GM18951 (cell line): ENCODE results near the gene RNF112.

ENCODE experiments used
- POLR2A ChIP-seq: IDR thresholded peaks from 4 replicates; pipeline ENCODE4 v1.6.1; 2011; ENCODE audit warnings: mild to moderate bottlenecking; ENCODE audit not compliant: insufficient read length, insufficient read depth; ENCODE audit errors: extremely low read depth
- in situ Hi-C: fragments of 300-500 bp; cut with MboI; formaldehyde crosslinking; loops from one replicate; pipeline ENCODE4 v1.12.0; 2022; ENCODE audit warnings: low sequenced_read_pairs, mixed read lengths, inconsistent platforms; ENCODE audit not compliant: unreplicated experiment

The RNF112 gene

DNA sequence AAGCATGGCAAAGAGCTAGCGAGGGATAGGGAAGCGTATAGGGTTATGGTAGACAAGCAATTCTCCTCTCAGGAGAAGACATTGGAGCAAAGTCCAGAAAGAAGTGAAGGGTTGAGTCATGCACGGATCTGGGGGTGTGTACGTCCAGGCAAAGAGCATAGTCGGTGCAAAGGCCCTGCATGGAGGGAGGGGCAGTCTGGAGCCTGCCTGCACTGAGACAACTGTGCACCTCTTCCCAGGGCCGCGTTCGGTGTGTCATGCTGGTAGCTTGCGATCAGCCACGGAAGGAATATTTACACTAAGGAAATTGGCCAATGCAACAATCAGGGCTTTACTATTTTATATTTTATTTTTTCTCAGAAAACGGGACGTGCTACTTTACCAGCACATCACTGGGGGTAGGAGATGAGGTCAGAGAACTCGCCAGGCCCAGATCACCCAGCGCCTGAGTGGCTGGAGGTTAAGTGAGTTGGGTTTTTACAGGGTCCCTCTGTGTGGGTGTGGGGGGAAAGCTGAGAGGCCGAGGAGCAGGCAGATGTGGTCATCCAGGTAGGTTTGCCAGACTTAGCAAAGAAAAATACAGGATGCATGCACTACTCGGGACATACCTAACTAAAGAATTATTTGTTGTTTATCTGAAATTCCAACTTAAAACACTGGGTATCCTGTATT, 41.8 kb upstream of the RNF112 start:
- in situ Hi-C loops = loop anchor here (25.0 kb wide), 1 partner anchor 393 kb away; no protein-coding TSS in a partner anchor
- no peak for TF ChIP-seq POLR2A

DNA sequence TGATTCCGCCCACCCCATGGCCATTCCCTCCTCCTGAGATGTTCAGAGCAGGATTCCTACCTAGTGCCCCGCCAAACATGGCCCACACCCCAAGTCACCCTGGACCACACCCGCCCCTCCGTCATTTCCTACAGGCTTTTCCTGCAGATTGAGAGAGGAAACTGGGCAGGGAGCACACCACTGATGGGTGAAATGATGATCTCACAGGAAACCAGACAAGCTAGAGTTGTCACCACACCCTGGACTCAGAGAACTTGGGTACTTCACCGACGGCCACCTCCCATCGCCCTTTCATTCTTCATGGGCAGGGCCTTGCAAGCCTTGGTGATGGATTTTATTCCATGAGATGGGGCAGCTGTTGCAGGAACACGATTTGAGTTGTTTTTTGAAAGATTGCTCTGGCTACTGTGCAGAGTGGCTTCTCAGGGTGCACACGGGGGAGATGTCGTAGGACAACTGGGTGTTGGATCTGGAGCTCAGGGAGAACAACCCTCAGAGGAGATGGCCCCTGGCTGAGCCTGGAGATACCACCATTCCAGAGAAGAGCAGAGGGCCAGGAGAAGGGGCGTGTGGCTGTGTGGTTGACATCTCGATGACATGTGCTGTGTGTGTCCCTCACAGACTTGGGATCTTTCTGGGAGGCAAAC, 41.1 kb upstream of the RNF112 start:
- TF ChIP-seq POLR2A = no peak
- in situ Hi-C loops = loop anchor here (25.0 kb wide), 1 partner anchor 392 kb away; no protein-coding TSS in a partner anchor

DNA sequence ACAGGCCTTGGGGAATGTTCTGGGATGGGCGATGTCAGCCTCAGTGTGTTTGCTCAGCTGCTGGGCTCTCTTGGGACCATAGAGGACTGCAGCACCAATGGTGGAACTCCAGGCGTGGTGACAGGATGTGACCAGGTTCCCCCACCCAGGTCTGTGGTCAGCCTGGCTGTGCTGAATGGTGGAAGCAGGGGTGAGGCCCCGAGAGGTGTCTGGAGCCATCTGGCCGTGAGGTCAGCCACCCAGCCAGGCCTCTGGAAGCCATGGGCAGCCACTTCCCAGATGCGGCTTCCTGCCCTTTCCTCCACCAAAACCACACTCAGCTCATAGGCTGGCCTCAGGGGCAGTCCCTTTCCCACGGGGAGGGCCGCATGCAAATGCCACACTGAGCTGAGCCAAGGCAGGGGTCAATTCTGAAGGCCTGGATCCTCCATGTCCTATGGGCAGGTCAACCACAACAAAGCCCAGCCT, 40.5 kb upstream of the RNF112 start:
- no peak for TF ChIP-seq POLR2A
- in situ Hi-C loops = loop anchor here (25.0 kb wide), 1 partner anchor 392 kb away; no protein-coding TSS in a partner anchor

DNA sequence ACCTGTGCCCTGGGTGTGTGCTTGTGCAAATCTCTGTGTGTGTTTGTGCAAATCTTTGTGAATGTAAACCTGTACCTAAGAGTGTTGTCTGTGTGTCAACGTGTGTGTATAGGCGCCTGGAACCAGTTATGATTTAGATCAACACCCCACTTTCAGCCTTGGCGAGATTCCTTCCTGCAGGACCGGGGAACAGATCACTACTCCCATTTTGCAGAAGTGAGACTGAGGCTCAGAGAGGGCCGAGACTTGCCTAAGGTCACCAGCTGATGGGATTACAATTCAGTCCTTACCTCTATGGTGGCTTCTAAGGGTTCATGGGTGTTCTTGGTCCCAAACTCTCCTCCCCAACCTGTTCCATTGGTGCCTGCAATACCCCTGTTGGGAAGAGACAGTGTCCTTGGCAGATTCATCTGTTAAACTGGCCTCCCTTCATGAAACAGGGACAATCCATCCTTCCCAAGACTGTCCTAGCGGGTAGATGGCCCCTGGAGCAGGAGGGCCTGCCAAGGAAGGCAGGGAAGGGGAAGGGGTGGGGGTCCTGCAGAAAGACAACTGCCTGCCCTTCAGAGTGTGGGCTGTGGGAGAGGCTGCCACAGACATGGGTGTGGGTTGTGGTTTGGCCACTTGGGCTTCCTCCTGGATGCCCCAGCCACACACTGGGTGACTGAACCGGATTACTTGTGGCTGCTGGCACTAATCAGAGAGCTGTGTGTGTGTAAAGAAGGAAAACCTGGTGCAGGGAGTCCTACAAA, 39.6 kb upstream of the RNF112 start:
- TF ChIP-seq POLR2A = no peak
- in situ Hi-C loops = loop anchor here (25.0 kb wide), 1 partner anchor 391 kb away; no protein-coding TSS in a partner anchor

DNA sequence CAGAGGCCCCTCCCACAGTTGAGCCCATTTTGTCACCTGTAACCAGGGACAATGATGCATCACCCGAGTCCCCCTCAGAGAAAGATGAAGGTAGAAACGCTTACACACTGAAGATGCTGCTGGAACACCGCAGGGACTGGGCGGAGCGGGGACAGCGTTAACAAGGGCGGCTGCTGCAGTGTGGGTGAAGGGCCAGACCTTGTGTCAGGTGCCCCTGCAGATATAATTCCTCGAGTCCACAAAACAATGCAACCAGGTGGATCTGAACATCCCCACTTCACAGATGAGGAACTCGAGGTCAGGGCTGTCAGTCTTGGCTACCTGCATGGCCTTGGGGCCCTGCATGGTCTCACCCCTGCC, 39.0 kb upstream of the RNF112 start:
- no peak for TF ChIP-seq POLR2A
- in situ Hi-C loops = loop anchor here (25.0 kb wide), 1 partner anchor 390 kb away; no protein-coding TSS in a partner anchor

DNA sequence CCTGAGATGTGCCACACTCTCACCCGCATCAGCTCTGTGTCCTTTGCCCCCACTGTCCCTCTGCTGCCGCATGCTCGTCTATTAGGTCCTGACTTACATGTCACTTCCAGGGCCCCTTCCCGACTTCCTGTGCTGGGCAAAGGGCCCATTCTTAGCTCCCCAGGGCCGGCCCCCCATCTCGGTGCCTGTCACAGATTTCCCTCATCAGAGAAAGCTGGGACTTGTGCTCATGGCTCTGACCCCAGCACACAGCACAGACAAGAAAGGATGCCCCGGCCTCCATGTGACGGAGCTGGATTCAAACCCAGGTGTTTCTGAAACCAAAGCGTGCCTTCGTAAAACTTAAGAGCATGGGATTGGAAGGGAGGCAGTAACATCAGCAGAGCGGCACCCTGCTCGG, 38.6 kb upstream of the RNF112 start:
- in situ Hi-C loops = loop anchor here (25.0 kb wide), 1 partner anchor 390 kb away; no protein-coding TSS in a partner anchor
- TF ChIP-seq POLR2A = no peak

DNA sequence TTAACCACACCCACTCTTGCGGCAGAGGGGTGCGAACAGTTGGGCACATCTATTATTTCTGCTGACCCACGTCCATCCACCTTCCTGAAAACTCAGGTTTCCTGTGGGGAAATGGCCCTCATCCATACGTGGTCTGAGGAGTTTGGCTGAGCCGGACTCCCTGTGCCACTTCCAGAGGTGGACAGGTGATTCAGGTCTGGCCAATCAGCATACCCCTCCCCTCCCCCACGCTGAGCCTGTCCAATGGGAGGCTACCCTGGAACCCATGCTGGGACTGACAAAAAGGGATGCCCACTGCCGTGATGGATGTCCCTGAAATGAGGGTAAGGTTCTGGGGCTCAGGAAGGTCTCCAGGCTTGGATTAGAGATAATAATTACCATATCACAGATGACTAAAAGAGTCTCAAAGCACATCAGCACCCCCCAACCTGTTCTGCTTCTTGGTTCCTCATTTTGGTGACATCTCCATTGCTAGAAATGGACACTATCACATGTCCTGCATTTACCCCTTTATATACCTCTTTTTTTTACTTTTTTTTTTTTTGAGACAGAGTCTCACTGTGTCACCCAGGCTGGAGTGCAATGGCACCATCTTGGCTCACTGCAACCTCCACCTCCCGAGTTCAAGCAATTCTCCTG, 38.0 kb upstream of the RNF112 start:
- in situ Hi-C loops = loop anchor here (25.0 kb wide), 1 partner anchor 389 kb away; no protein-coding TSS in a partner anchor
- no peak for TF ChIP-seq POLR2A

DNA sequence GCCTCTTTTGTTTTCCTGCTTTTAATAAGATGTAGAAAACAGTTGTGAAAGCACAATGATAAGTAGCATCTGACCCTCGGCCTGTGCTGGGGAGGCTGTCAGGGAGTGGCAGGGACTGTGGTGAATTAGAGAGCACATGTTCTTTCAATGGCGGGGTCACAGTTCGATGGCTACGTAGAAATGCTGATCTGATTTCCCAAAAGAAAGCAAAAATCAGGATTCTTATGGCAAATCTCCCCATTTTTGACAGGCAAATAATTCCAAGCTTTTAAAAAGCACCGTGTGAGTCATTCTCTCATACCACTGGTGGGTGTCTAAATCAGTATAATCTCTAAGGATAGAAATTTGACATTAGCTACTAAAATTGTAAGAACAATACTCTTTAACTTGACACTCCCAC, 36.9 kb upstream of the RNF112 start:
- in situ Hi-C loops = loop anchor here (25.0 kb wide), 1 partner anchor 388 kb away; no protein-coding TSS in a partner anchor
- TF ChIP-seq POLR2A = no peak

DNA sequence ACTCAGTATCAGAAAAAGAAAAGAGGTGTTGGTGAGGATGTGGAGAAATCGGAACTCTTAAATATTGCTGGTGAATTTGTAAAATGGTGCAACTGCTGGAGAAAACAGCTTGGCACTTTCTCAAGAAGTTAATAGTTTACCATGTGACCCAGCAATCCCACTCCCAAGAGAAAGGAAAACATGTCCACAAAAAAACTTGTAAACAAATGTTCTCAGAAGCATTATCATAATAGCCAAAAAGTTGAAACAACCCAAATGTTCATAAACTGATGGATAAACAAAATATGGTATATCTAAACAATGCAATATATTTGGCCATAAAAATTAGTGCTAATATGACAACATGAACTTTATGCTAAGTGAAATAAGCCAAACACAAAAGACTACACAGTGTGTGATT, 35.3 kb upstream of the RNF112 start:
- in situ Hi-C loops = no loop called here
- TF ChIP-seq POLR2A = no peak

DNA sequence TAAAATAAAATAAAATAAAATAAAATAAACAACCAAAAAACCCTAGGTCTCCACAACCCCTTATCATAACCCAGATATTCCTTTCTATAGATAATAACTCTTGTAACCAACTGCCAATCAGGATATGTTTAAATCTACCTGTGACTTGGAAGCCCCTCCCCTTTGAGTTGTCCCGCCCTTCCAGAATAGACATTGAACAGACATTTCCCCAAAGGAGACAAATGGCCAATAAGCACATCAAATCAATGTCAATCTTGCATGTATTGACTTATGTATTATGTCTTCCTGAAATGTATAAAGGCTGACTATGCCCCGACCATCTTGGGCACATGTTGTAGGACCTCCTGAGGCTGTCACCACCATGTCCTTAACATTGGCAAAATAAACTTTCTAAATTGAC, 34.2 kb upstream of the RNF112 start:
- in situ Hi-C loops = no loop called here
- TF ChIP-seq POLR2A = no peak

DNA sequence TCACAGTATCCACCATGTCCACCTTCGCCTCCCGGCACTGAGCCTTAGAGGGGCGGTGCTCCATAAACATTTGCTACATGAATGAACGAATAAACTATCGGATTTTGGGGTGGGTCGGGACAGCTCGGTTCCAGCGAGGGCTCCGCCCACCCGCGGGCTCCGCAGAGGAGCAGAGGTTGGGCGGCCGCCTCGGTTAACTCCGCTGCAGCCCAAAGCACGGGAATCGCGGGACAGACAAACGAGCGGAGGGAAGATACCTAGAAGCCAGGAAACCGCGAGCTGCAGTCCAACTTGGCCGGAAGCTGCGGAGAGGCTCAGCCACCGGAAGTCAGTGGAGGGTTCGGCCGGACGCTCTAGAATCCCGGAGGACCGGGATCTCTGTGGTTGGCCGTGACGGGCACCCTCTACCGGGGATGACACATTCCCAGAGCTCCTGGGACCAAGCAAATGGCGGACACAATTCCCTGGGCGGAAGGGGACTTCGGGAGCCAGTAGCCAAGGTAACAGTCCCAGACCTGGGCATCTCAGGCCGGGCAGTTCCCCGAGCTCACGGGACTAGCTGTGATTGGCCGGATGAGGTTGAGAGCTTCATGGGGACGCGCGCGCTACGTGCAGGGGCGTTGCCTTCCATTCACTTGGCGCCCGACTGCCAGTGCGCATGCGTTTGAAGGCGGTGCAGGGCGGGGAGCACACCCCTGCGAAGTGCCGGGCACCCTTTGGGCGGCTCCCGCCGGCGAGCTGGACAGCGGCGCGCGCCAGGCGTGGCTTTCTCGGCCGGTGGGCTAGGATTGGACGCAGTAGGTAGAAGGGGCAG, 33.2 kb upstream of the RNF112 start:
- in situ Hi-C loops = no loop called here
- TF ChIP-seq POLR2A = peak; percentile 86

DNA sequence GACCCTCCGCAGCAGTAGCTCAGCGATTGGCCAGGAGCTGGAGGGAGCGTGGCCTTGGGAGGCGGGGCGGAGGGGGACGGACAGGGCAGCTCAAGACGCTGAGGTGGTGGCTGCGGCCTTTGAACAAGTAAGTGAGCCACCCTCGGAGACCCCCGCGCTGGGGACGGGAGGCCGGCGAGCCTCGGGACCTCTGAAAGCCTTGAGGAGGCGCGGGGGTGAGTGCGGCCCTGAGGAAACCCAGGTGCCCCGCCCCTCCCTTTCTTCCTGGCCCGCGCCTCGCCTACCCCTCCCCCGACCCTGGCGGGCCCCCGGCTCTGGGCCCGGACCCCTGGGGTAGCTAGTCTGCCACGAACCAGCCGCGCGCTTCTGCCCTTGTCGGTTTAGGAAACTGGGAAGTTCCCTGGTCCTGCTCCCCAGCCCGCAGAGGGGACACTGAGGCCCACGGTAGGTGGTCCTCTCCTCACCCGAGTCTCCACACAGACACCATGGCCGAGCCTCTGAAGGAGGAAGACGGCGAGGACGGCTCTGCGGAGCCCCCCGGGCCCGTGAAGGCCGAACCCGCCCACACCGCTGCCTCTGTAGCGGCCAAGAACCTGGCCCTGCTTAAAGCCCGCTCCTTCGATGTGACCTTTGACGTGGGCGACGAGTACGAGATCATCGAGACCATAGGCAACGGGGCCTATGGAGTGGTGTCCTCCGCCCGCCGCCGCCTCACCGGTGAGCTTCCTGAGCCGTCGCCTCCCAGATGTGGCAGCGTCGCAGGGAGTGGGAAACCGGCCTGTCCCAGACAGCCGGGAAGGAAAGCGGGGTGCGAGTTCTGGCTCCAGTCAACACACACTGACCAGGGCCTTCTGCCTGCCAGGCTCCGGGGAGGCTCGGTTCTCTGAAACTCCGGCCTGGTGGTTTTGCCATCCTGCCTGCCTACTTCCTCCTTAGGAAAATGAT, 32.3 kb upstream of the RNF112 start, which contains the start of gene MAPK7:
Gene MAPK7, plus strand, starts transcription at position 83 of the 945 bp plus-strand sequence. Its CDS starts 403 bp downstream, at position 486.
- no peak for TF ChIP-seq POLR2A
- in situ Hi-C loops = no loop called here
